HL-60 (cell line): ENCODE measurements around the gene ARHGEF4.

ENCODE experiments used
- DNase-seq, 2 experiments: peaks; one replicate each; pipeline ENCODE4 v3.0.0-alpha.2; 2010 to 2020; ENCODE audit warnings: low read depth in 1 of 2, low spot score in 1 of 2
- H3K27ac ChIP-seq: fragments of 250-450 bp; sonication (Bioruptor Pico); replicated peaks from 2 replicates; pipeline ENCODE4 v1.5.1; 2020; ENCODE audit warnings: mild to moderate bottlenecking, moderate library complexity
- H3K27me3 ChIP-seq: fragments of 250-450 bp; sonication (Bioruptor Pico); 2 replicates; pipeline ENCODE4 v1.5.1; 2021; ENCODE audit warnings: mild to moderate bottlenecking, moderate library complexity; ENCODE audit not compliant: insufficient read depth, poor library complexity, severe bottlenecking
- H3K4me3 ChIP-seq: replicated peaks from 2 replicates; pipeline ENCODE4 v1.5.1; 2011; ENCODE audit warnings: mild to moderate bottlenecking, control low read depth, low read length; ENCODE audit not compliant: insufficient read depth
- CTCF ChIP-seq: IDR thresholded peaks from one replicate; pipeline ENCODE4 v1.5.1; 2011; ENCODE audit warnings: low read length, control low read depth, inconsistent platforms; ENCODE audit not compliant: insufficient read depth
- GABPA ChIP-seq: IDR thresholded peaks from 2 replicates; pipeline ENCODE4 v1.6.1; 2012; ENCODE audit warnings: low read depth
- POLR2AphosphoS5 ChIP-seq: IDR thresholded peaks from 2 replicates; pipeline ENCODE4 v1.6.1; 2012; ENCODE audit warnings: low read depth
- REST ChIP-seq: IDR thresholded peaks from 2 replicates; pipeline ENCODE4 v1.6.1; 2012; ENCODE audit warnings: low read depth; ENCODE audit not compliant: insufficient replicate concordance
- SPI1 ChIP-seq: IDR thresholded peaks from 2 replicates; pipeline ENCODE4 v1.6.1; 2012; ENCODE audit warnings: low read depth, mild to moderate bottlenecking, borderline replicate concordance

The ARHGEF4 gene

GRCh38 chr2:130951018-130951417, 114.3 kb downstream of the ARHGEF4 start:
- TF ChIP-seq REST (no peak), CTCF (no peak), POLR2AphosphoS5 (no peak), GABPA (no peak)
- no peak for DNase-seq
- Histone ChIP-seq H3K27me3 (no peaks in the 10 kb centered on the region), H3K27ac (no peak overlapping the region), H3K4me3 (no peak overlapping the region)

DNA sequence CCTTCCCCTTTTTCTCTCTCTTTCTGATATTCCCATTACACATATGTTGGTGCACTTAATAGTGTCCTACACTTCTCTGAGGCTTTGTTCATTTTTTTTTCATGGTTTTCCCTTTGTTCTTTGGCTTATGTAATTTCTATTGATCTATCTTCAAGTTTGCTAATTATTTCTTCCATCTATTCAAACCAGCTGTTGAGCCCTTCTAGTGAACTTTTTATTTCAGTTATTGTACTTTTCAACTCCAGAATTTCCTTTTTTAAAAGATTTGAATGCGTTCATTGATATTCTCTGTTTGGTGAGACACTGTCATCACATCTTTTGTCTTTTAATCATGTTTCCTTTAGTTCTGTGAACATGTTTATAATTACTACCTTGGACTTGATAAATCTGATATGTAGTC, 118.2 kb downstream of the ARHGEF4 start:
- TF ChIP-seq REST (no peak), CTCF (no peak), GABPA (no peak), POLR2AphosphoS5 (no peak), SPI1 (no peak)
- DNase-seq: no peak
- Histone ChIP-seq H3K27me3 (no peaks in the 10 kb centered on the region), H3K4me3 (no peak overlapping the region), H3K27ac (no peak overlapping the region)

- peak; percentile 30; the same call in 1 of the 2 replicates for TF ChIP-seq SPI1
- TF ChIP-seq REST: no peak
- no peak for TF ChIP-seq GABPA
- no peak for TF ChIP-seq CTCF
- Histone ChIP-seq H3K4me3 (no peak overlapping the region), H3K27ac (no peak overlapping the region), H3K27me3 (peaks cover 7% of the 10 kb centered on the region)
- peak in 1 of 2 experiments; percentile 20 for DNase-seq
These were observed 121.2 kb downstream of the ARHGEF4 start for GRCh38 chr2:130957915-130958314.
